OCI-M2 (cell line): ENCODE measurements around the gene KCNQ2.

Experiments used
- DNase-seq: peaks from one replicate; lab custom pipeline; 2025; ENCODE audit not compliant: unreplicated experiment; lab: John Stamatoyannopoulos, UW

KCNQ2 gene

DNA sequence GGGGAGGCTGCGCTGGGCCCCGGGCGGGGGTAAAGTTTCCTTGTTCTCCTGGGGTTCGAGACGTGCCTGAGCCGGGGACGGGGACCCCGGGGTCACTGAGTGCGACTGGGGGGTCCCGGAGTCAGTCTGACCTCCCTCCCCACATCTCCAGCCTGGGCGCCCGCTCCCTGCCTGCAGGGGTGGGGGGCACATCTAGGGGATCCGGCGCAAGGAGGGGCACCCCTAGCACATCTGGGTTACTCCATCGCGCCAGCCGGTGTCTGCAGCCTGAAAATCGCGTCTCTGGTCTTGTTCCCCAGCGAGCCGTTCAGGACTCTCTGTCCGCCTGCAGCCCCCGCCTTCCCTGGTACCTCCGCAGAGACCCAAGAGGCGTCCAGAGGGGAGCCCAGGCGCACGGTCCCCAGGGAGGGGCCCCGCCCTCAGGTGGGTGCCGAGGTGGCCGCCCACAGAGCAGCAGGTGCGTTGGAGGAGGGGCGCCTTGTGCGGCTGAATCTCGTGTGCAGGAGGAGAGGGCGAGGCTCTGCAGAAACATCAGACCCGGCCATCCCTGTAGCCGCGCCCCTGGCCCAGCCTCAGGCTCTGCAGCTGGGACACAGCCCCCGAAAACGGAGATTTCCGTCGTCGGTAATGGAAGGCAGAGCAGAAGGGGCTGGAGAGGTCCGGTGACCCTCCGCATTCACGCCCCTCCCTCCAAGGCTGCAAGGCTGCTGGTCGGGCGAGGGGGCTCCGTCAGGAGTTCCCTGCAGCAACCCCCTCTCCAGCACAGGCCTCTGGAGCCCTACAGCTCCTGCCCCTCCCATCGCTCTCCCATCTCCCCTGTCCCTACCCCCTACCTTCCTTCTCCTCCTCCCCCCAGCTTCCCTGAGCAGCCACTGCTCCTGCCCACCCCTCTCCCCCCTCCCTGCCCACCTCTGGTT lies 110.7 kb downstream of the KCNQ2 start:
- DNase-seq = no peak

DNA sequence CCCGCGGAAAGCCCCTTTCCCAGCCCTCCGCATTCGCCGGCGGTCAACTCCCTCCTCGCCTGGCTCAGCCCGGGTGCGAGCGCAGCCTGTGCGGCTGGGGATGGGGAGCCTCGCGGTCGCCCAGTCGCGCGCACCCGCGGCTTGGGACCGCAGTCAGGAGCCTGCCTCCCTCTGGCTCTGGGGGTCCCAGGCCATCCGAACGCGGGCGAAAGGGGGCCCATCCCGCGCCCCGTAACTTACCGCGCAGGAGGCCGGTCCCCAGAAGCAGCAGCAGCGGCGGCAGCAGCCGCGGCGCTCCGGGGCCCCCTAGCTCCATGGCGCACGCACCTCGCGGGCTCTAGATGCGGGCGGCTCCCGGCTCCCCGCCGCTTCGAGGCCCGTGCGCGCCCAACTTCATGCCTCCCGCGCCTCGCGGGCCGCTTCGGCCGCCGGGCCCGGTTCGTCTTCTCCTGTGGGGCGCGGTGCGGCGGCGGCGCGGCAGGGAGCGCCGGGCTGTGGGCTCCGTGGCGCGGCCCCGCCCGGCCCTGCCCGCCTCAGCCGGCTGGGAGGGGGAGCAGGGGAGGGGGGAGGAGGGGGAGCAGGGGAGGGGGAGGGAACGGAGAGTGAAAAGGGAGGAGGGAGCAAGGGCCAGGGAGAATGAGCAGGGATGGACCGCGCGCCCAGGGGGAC lies 111.5 kb downstream of the KCNQ2 start, which contains the start of gene CHRNA4:
Gene CHRNA4, minus strand, starts transcription at position 500 of the 669 bp plus-strand sequence. Its CDS starts 184 bp downstream, at position 316.
- no peak for DNase-seq

DNA sequence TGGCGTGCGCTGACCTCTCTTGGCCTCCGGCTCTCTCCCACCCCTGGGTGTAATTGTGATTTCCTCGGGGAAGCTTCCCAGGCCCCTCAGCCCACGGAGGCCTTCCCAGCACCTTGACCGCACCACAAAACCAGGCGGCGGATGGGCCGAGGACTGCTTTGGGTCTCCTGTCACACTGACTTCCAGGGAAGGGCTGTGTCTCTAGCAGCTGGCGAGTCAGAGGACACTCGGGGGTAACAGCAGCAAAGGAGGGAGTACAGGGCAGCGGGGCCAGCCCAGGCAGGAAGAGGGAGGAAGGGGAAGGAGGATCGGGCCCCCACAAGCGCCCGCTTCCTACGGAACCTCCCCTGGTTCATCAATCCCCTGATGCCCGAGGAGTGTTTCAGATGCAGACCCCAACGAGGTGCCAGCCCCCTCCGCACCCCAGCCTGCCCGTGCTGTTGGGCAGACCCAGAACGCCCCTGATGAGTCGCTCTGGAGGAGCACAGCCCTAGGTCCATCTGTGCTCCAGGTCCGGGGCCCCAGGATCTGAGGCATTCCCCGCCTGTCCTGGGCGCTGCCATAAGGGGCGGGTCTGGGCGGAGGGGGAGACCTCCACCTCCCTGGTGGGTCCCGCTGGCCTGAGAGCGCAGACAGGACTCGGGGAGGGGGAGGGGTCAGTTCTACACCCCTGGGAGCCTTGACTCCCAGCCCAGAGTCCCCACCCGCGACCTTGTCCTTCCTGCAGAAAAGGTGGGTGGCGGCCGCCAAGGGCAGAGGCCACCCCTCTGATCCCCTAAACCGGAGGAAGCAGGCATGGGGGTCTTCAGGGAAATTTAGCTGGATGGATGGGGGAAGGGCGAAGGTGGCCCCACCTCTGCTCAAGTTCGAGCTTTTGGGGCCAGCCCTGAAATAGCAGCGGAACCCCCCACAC lies 112.3 kb downstream of the KCNQ2 start:
- no peak for DNase-seq

DNA sequence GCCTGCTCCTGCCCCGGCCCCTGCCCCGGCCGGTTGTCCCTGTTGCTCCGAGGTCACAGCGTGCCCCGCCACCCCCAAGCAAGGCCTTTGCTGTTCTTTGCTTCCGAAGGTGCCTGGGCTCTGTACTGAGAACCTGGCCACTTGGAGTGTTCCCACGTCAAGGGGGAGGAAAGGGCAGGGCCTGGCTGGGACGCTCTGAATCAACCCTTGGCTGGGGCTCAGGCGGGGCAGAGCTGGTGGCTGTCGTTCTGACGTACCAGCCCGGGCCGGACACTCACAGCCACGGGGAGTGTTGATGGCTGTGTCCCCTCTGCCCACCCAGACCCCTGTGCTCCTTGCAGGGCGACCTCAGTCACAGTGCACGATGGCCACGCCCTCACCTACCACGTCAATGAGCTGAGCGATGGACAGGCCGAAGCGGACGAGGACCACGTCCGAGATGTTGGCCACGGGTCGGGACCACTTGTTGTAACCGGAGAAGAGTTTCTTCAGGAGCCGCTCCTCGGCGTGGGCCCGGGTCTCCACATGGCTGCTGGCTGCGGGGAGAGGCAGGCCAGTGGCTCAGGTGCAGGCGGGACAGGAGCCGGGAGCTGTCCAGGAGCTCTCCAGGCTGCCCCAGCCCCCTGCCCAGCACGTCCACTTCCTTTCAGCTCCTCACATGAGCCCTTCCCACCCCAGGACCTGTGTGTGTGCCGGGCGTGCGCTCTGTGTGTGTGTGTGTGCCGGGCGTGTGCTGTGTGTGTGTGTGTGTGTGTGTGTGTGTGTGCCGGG lies 113.1 kb downstream of the KCNQ2 start:
- DNase-seq = no peak

DNA sequence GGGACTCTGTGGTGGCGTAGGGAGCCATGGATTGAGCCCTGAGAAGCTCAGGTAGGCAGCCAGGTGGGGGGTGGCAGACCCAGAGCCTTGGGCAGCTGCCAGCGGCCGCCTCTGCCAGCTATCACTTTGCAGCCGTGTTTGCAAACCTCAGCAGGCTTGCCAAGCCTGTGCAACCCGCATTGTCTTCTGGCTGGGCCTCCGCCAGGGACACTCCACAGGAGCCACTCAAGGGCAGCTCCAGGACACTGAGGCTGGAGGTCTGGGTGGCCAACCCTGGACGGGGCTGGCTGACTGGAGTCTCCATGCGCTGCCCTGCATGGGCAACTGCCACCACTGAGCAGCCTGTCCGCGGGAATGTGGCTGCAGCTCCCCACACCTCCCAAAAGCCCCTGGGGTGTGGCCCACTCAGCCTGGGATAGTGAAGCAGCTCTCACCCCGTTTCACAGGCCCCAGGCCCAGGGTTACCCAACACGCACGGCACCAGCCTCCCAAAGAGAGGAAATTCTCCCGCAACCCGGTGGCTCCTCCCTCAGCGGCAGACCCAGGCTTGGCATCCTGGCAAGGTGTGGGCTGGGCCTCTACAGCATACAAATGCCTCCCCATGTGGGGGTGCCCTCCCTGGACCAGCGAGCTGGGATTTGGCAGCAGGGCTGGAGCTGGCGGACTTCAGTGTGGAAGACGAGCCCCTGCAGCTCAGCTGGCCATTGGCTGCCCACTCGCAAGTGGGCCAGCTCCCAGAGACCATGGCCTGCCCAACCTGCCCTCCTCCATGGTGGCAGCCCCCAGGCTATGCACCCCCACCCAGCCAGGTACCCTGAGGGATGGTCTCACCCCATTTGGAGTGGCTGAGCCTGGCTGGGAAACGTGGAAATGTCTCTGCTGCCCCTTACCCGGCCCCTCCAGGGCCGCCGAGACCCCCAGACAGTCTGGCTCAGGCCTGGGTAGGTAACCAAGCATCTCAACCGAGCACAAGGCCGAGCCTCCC lies 114.2 kb downstream of the KCNQ2 start:
- DNase-seq = no peak

DNA sequence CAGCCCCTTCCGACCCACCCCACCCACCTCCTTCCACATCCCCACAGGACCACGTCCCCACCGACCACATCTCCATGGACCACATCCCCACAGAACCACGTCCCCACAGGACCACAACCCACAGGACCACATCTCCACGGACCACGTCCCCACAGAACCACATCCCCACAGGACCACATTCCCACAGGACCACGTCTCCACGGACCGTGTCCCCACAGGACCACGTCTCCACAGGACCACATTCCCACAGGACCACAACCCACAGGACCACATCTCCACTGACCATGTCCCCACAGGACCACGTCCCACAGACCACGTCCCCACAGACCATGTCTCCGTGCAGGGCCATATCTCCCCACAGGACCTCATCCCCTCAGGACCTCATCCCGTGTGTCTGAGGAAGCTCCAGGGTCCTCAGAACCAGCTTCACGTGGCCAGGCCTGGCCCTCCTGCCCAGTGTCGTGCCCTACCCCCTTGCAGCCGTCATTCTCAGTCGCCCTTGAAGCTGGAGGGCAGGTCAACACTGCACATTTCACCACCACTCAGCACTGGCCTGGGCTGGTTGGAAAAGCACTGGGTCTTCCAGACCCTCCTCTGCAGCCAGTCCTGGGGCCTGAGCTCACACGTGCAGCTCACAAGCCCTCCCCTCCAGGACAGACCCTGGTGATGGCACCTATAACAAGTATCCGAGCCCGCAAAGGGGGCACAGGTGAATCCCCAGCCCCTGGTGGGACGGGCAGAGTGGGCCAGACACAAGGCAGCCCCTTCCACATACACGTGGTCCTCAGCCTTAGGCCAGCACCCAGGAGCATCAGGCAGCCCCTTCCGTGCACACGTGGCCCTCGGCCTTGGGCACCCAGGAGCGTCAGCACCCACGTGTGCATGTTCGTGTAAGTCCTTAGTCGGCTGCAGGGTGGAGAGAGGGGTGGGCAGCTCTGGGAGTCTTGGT lies 115.2 kb downstream of the KCNQ2 start:
- no peak for DNase-seq

DNA sequence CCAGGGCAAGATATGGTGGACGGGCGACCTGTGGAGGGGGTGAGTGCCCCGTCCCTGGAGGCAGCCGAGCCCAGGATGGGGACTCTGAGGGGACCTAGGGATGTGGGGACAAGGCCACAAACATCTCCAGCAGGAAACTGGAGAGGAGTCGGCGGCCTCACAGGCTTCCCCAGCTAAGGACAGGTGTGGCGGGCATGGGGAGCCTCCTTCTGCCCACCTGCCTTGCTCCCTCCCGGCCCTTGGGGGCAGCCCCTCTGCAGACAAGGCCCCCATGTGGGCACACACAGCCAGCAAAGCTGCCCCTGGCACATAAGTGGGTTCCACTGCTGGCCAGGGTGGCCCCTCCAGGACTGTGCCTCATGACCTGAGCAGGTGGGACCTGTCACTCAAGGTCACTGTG lies 115.9 kb downstream of the KCNQ2 start:
- DNase-seq = no peak

DNA sequence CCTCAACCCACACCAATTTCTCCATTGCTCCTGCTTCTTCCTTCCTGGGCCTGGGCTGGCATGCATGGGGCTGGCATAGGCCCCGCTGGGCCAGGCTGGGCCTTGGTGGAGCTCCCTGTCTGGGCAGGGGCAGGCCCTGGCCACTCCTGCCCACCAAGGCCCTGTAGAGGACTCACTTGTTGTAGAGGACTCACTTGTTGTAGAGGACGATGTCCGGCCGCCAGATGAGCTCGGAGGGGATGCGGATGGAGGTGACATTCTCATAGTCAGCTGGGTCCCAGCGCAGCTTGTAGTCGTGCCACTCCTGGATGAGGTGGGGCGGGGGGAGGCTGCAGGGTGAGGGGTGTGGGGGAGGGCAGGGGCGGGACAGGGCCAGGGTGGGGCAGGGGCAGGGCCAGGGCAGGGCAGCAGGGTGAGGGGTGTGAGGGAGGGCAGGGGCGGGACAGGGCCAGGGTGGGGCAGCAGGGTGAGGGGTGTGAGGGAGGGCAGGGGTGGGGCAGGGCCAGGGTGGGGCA lies 116.6 kb downstream of the KCNQ2 start:
- no peak for DNase-seq

DNA sequence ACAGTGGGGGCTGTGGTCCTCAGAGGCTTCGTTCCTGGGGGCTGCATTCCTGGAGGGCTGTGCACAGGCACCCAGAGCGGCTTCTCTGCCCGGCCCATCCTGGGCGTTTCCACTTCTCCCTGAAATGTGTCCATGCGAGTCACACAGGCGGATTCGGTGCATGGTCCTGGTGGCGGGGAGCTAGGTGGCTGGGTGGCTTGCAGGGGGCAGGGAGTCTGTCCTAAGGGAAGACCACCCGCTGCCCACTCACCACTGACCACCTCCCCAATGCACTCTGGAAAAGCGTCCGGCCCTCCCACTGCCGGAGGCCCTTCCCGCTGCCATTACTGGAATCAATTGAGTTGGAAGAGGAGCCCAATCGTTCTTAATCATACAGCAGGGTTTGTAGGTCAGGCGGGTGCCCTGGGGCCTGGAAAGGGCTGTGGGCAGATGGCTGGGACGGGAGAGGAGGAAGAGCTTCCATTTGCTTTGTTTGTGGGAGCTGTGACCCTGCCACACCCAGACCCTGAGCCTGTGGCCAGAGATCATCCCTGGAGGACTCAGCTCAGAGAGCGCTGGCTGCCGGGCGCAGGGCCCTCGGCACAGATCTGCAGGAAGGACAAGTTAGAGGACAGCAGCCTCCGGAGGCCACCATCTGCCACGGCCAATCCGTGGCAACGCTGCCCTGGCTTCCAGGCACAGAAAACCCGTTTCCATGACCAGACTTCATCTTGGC lies 117.7 kb downstream of the KCNQ2 start:
- no peak for DNase-seq

DNA sequence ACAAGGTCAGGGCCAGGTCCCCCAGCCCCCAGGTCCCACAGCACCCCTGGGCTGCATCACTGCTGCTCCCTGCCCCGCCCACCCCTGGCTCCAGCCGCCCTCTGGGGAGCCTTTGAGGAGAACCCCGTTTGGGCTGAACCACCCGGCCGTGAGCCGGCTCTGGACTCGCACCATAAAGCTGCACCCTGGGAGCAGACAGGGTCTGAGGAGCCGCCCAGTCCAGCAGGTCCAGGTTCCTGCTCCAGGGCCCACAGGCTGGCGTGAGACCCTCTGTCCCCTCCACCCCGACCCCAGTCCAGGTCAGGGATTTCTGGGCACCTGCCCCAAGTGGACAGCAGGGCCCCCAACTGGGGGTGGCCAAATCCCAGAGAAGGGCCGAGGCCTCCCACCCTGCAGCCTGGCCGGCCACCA lies 119.6 kb downstream of the KCNQ2 start:
- DNase-seq = no peak

DNA sequence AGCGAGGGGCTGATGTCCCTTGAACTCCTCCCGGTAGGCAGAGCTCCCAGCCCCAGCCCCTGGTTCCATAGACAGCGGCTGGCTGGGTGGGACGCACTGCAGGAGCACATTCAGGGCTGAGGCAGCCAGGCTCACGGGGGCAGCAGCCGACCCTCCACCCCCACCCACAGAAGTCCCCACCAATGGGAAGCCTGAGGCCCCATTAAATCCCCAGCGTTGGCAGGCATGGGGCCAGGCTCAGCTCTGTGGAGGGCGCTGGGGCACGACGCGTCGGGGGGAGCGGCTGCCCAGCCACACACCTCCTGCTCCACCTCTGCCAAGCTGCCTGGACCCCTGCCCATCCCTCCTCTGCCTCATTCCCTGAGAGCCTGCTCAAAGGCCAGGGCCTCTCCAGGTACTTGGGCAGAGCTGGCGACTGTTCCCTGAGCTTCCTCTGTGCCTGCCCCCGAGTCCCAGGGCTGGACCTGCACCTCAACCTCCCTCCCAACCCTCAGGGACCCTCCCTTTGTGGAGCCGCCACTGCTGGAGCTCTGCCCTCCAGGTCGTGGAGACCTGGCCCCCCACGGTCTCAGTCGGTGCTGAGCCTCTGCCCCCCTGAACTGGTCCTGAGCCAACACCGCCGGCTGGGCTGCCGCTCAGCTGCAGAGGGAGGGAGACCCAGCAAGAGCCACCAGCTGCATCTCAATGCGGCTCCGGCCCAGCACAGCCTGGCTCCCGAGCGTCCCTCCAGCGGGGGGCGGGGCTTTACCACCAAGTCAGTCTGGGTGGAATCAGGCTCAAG lies 120.5 kb downstream of the KCNQ2 start:
- DNase-seq = no peak

DNA sequence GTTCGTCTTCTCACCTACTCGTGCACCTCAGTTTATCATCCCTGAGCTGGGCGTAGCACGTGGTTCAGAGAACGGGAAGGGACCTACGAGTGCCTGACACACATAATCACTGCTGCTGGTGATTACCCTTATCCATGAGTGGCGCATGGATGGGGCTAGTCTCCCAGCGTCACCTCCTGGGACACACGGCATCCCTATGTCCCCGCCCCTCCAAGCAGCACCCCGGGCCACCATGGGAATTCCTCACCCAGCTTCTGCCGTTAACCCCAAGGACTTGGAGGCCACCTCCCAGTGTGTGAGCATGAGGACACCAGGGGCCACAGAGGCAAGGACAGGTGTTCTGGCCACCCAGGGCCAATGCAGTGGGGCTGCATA lies 121.1 kb downstream of the KCNQ2 start:
- DNase-seq = no peak

DNA sequence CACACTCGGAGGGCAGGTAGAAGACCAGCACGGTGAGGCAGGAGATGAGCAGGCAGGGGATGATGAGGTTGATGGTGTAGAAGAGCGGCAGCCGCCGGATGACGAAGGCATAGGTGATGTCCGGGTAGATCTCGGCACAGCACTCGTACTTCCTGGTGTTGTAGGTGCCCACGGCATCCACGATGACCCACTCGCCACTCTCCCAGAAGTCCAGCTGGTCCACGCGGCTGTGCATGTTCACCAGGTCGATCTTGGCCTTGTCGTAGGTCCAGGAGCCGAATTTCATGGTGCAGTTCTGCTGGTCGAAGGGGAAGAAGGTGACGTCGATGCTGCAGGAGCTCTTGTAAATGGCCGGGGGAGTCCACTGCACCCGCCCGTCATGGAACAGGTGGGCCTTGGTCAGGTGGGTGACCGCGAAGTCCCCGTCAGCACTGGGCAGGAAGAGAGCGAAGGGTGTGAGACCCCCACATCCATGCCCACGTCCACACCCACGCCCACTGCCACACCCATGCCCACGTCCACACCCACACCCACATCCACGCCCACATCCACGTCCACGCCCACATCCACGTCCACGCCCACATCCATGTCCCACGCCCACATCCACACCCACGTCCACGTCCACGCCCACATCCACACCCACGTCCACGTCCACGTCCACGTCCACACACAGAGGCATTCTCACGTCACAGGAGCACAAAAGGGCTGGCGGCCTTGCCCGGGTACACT lies 121.7 kb downstream of the KCNQ2 start:
- no peak for DNase-seq
